Hepatic stellate cell (primary cell): ENCODE results near the gene KRTAP10-4.
"Not testable (repeated sequence)": the region's sequence is repeated elsewhere in the genome, so short reads cannot be mapped to it uniquely, and the experiment has no call there.

Experiments
- DNase-seq: peaks from one replicate; pipeline ENCODE4 v3.0.0; 2011; ENCODE audit warnings: low spot score

The KRTAP10-4 gene

DNA sequence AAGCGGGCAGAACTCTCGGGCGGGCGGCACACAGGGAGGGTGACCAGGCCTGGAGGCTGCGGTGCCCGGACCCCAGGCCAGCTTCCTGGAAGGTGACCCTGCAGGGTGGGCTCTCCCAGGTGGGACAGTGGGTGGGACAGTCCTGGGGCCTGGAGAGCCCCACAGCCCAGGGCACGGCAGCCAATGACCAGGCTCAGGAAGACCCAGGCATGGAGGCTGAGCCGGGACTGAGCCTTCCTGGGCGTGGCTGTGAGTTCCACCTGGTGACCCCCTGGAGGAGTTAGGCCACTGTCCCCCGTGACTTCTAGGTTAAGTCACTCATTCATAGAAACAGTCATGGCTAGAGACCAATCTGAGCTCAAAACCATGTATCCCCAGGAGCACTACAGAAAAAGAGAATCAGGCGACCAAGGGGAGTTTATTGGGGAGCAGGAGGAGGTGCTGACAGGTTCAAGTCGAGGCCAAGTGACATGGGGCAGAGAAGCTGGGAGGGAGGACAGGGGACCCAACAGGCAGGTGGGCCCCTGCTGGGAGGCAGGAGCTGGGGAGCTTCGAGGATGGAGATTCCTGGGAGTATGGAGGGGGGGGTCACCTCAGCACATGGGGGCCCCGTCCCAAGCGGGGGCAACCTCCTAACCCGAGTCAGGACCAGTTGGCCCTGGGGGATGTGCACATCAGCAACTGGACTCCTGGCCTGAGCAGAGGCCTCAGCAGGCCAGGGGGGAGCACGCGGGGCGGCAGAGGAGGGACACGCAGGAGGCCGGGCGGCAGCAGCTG, 5.7 kb downstream of the KRTAP10-4 start:
- DNase-seq, result no peak

DNA sequence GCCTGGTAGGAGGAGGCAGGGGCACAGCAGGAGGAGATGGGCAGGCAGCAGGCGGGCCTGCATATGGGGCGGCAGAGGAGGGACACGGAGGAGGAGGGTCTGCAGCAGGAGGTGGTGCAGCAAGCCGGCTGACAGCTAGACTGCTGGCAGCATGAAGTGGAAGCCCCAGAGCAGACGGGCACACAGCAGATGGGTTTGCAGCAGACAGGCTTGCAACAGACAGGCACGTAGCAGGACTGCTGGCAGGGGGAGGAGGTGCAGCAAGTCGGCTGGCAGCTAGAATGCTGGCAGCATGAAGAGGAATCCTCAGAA, 6.3 kb downstream of the KRTAP10-4 start:
- no peak for DNase-seq

DNA sequence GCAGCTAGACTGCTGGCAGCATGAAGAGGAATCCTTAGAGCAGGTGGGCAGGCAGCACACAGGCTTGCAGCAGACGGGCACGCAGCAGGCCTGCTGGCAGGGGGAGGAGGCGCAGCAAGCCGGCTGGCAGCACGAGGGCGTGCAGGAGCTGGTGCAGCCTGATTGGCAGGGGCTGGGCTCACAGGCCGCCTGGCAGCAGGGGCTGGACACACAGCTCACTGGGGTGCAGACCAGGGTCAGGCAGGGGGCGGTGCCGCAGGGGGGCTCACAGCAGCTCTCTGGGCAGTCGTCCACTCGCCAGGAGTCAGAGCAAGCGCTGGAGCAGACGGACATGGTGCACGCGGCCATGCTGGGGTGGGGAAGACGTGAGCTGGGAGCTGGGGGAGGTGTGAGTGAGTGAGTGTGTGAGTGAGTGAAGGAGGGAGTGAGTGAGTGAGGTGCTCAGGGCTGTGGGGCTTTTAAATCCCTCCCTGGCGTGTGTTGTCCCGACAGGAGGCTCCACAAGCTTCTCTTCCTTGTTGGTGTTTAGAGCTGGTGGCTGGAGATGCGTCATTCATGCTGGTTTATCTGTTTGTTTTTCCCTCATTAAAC, 6.8 kb downstream of the KRTAP10-4 start, which contains the start of gene KRTAP10-5:
Gene KRTAP10-5 (minus strand): TSS at position 374 of the 591 bp plus-strand sequence. CDS start 26 bp downstream, at position 348.
- not testable (repeated sequence) for DNase-seq

DNA sequence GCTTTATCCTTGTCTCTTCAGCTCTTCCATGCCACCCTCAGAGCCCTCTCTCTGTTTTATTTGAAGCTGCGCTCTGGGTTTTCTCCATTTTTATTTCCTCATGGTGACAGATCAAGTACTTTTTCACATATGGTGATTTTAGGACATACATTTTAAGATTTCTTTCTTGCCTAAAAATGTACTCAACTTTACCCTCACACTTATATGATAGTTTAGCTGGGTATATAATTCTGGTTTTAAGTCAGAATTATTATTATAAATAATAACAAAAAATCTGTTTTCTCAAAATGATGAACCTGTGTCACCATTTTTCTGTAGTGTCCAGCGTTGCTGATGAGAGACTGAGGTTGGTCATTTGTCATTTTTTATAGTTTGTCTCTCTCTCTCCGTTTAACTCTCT, 7.6 kb downstream of the KRTAP10-4 start:
- no peak for DNase-seq

DNA sequence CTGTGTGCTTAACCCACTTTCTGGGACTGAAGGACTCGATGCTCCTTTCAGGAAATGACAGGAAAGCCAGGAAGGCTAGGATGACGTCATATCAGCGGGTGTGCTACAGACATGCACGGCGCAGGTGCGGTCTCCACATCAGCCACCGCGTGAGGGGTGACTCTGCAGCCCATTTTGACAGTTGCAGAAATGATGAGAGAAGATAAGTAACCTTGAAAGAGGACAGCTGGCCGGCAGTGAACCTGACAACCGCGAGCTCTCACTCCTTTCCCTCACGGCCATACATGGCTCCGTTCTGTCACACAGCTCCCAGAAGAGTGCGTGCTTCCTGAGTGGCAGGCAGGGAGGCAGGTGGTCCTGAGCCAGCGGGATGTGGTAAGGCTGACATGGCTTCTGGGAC, 8.5 kb downstream of the KRTAP10-4 start:
- DNase-seq, result no peak

DNA sequence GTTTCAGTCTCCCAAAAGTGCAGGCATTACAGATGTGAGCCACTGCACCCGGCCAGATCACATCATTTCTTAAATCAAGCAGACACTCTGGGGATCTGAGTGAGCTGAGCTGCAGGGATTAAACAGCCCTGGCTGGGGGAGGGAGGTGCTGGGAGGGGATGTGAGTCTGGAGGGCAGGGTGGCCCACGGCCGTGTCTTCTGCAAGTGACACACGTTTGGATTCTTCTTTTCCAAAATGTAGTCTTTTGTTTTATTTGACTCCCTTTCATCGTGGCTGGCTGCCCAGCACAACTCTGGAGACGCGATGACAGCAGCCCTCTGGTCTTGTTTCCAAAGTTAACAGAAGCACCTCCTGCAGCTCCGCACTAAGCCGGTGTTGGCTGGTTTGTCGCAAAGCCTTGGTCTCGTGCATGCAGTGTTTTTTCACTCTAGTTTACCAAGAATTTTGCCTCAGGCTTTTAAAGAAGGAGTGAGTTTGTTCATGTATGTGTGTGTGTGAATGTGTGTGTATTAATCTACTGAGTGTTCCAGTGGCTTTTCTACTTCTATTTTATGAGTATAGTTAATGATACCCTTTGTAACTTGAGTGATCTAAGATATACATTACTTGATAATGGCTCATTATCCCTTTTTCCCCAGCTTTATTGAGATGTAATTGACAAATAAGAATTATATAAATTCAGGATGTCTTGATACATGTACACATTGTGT, 9.7 kb downstream of the KRTAP10-4 start:
- DNase-seq, result no peak

DNA sequence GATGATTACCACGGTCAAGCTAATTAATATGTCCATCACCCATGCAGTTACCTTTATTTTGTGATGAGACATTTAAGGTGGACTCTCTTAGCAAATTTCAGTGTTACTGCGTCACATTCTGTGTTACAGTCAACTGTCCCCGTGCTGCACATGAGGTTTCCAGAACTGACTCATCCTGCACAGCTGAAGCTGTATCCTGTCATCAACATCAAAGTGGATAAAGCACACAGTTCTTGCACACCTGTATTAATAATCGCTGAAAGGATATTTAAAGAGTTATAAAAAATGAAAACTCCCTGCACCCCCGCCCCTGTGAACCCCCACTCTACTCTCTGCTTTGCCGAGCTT, 10.2 kb downstream of the KRTAP10-4 start:
- no peak for DNase-seq

DNA sequence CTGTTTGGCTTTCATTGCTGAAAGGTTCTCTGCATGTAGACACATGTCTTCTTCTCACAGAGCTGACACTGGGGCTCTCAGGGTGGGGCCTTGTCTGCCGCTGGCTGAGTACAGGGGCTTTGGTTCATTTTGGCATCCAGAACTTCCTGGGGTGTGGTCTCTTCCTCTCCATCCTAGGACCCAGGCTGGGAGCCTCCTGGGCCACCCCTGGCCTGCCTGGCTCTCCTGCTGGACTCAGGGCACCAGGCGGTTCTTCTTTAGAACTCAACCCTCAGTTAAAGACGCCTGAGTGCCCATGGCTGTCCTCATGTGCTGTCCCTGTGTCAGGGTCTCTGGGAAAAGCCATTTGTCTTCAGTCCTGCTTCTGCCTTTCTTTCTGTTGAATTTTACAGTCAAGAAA, 12.4 kb downstream of the KRTAP10-4 start:
- DNase-seq, result no peak

DNA sequence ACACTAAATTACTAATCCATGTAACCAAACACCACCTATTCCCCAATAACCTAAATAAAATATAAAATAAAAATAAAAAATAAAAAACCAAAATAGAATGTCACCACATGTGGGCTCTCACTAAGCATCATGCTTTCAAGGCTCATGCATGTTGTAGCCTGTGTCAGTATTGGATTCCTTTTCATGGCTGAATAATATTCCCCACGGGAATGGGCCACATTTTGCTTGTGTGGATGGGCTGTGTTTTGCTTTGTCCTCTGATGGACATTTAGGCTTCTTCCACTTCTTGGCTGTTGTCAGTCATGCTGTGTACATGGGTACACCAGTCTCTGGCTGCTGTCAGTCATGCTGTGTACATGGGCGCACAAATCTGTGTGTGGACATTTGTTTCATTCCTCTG, 15.6 kb downstream of the KRTAP10-4 start:
- no peak for DNase-seq

DNA sequence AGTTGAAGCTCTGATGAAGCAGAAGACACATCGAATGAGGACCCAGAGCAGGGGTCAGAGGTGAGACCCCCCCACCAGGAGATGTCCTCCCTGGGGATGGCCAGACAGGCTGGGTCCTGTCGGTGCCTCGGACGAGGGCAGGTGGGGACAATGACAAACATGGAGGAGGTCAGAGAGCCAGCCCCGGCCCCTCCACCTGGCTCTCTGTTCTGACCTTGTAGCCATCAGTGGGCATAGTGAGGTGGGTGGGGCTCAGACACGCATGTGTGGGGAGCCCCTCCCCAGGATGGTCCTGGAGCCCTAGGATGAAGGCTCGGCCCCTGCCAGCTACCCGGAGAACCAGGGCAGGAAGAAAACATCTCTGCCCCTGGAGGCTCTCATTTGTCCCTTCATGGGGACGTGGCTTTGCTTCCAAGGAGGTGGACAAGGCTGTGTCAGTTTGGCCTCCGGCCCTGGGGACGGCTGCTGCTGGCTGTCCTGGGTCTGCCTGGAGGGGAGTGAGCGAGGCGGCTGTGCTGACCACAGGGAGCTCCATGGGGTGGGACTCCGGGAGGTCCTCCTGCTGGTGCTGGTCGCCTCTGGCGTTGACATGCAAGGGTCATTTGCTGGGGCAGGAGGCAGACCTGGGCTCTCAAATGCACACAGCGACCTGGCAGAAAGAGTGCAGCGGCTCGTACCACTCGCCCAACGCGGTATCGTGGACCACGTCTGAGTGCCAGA, 16.2 kb downstream of the KRTAP10-4 start:
- DNase-seq, result no peak

DNA sequence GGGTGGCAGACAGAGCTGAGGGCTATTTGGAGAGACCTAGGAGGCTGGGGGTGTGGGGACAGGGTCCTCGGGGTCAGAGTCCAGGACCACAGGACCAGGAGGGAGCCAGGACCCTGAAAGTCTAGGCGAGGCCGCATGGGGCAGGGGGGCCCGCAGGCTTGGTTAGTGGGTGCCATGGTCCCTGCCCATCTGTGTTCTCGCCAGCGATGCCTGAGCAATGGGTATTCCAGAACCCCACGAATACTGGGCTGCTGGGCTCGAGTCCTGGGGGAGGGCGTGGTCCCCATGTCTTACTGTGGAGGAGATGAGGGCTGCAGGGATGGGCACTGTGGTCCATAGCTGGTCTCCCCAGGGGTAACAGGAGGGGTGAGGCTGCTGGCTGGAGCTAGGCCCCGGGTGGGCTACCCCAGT, 16.8 kb downstream of the KRTAP10-4 start:
- no peak for DNase-seq

DNA sequence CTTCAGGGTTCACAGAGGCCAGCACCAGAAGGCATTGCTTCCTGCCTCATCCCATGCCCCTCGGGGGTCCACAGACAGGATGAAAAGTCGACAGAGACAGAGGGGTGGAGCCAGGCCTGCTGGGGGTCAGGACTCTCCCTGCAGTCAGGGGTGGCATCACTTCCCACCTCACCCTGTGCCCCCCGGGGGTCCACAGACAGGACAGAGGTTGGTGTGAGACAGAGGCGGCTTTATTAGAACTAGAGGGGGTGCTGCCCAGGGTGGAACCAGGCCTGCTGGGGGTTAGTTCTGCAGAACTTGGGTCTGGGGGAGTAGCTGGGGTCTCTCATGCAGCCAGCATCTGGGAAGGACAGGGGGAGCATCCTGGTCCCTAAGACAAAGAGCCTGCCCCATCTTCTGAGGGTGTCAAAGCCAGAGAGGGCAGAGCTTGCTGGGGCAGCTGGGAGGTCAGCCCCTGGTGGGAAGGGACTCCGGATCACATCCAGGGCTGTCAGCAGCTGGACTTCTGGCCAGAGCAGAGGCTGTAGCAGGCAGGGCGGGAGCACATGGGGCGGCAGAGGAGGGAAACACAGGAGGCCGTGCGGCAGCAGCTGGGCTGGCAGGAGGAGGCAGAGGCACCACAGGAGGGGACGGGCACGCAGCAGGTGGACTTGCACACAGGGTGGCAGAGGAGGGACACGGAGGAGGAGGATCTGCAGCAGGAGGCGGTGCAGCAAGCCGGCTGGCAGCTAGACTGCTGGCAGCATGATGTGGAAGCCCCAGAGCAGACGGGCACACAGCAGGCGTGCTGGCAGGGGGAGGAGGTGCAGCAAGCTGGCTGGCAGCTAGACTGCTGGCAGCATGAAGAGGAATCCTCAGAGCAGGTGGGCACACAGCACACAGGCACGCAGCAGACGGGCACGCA, 17.6 kb downstream of the KRTAP10-4 start:
- not testable (repeated sequence) for DNase-seq

DNA sequence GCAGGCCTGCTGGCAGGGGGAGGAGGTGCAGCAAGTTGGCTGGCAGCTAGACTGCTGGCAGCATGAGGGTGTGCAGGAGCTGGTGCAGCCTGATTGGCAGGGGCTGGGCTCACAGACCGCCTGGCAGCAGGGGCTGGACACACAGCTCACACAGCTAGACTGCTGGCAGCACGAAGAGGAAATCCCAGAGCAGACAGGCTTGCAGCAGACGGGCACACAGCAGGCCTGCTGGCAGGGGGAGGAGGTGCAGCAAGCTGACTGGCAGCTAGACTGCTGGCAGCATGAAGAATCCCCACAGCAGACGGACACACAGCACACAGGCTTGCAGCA, 18.2 kb downstream of the KRTAP10-4 start:
- not testable (repeated sequence) for DNase-seq

DNA sequence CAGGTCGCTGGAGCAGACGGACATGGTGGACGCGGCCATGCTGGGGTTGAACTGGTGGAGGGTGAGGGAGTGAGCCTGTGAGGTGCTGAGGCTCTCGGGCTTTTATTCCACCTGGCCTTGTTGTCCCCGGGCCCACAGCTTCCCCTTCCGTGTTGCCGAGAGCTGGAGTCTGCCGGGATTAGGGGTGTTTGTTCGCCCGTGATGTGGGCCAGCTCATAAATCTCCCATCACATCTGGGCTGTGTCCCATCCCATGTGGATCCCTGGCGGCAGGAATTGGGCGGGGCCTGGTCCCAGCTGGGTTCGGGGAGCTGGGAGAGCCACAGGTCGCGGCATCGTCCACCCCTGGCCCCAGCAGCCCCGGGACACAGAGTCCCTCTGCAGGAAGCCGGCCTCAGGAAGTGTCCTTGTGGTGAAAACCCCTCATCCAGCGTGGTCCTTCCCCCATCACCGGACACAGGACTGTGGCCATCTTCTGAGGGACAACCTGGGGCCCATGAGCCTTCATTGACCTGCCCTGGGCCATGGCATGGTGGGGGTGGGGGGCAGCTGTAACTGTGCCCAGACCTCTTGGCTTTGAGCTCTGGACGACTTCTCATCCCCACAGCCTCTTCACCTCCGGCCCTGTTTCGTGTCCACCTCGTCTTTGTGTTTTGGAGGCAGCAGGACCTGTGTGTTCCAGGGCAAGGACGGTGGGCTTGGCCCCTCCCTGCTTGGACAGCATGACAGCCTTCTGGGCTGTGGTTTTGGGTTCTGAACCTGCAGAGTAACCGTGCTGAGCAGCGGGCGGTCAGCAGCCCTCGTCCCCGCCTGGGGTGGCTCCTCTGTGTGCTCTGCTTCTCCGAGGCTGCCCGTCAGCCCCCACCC, 19.1 kb downstream of the KRTAP10-4 start, which contains the start of gene KRTAP10-6:
Gene KRTAP10-6 (minus strand): TSS at position 60 of the 866 bp plus-strand sequence. CDS start 21 bp downstream, at position 39.
- DNase-seq, result no peak

DNA sequence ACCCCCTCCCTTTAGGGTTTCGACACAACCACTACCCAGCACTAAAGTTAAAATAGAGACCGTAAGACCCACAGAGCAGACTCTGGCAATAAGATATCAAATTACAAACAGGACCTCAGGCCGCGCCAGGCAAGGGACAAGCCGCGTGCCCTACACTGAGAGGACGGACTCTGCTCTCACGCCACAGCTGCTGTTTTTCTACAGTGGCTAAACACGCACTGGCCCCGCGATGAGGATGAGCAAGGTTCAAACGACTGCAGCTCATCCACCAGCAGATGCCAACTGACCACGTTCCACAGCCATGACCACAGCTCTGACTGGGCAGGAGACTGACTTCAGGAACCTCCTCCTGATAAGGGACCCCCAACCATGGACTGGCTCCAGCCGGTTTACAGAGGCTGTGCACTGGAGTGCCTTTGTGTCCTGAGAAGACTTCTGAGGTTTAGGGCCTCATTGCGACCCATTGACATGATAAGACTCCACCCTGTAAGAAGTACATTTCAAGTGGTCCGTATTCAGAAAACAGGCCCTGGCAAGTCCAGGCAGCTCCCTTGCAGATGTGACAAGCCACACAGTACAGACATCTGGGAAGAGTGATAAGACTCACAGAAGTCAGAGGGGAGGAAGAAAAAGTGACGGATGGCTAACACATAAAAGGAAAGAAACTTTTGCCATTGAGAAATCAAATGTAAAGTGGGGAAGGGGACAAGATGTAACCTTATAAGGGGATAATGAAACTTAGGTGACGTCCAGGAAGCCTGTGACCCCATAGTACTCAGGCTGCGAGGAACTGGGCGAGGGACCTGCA, 20.3 kb downstream of the KRTAP10-4 start:
- DNase-seq, result no peak

DNA sequence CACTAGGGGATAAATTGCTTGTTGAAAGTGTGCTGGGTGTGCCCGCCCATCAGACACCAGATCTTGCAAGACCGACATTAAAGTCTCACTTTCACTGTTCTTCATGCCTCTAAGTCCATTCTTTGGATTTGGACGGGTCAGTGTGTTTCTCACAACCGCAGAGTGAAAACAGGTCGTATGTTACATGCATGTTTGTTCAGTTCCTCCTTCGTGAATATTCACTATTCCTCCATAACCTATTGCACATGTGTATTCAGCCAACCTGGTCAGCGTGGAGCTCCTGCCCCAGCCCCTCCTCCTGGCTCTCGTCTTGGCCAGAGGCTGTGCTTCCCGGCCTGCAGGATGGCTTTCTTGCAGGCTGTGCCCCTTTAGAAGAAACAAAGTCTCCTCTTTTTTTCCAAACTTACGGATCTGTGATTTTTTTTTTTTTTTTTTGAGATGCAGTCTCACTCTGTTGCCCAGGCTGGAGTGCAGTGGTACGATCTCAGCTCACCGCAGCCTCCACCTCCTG, 20.9 kb downstream of the KRTAP10-4 start:
- DNase-seq, result no peak

DNA sequence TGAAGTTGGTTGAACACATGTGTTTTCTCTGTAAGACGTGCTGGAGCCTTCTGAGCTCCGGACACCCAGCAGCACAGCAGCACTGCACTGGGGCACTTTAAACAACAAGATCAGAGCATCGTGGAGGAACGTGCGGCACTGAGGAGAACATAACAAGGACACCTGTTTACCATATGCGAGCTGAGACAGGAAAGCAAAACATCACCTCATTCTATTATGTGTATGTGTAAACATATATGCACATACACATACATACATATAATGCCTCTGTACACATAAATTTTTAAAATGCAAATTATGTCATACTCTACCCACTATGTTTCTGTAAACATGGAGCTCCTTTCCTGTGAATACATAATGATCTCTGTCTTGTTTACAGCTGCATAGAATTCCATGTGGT, 22.0 kb downstream of the KRTAP10-4 start:
- no peak for DNase-seq

DNA sequence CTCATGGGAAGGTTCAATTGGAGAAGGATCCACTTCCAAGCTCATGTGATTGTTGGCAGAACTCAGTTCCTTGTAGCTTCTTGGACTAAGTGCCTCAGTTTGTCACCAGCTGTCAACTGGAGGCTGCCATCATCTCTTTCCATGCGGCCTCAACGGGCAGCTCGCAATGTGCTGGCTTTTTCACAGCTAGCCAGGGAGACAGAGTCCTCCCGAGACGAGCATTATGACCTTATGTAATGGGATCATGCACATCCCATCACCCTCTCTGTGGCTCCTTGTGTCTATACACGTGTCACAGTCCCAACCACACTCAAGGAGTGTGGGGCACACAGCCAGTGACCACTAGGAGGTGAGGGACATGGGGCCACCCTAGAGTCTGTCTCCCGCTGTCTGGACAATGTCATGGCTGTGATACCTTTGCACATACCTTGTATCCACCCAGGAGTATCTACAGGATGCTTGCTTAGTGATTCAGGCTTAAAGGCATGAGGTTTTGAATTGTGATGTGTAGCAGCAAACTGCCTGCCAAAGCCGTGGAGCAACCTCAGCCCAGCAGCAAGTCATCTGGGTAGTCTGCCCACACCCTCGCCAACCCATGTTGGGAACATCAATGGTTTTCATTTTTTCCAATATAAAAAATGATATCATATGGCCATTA, 22.7 kb downstream of the KRTAP10-4 start:
- DNase-seq, result no peak

DNA sequence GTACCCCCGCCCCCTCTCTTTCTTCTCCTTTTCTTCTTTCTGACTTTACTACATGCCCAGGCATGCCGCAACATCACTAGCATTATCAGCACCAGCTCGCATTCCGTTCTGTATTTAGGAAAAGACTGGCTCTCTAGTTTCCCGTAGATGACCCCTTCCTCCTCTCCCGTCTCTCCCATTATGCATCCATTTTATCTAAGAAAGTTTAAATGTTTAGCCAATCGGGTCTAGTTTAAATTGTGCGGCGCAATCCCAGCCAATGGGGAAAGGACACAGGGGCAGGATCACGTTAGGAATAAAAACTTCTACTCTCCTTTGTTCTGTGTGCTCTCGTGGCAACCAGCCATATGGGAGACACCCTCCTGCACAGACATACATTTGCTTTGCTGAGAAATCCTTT, 24.5 kb downstream of the KRTAP10-4 start:
- no peak for DNase-seq
